ENCODE data around the gene TRIM44.
"Not testable (repeated sequence)": the region's sequence is repeated elsewhere in the genome, so short reads cannot be mapped to it uniquely, and the experiment has no call there.

TRIM44 gene

DNA sequence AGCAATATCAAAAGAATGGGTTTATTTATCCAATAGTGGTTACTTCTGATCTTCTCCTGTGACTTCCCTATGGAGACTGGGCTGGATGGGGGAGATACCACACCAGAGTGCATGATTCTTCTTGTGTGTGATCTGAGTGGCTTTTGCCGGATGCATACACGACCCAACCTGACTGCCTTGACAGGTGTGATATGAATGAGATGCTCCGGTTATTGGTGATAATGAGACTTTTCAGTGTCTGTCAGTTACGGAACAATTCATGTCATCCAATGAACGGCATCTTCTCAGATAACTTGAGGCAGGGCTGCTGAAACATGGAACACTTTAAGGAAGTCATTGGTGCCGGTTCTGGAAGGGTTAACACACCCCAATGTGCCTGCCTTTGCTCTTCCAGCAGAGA lies 26.6 kb upstream of the TRIM44 start:
- no peak for DNase-seq

GRCh38 chr11:35639591-35640179 lies 22.9 kb upstream of the TRIM44 start:
- peak; percentile 30 for DNase-seq

- DNase-seq = no peak
Measured at GRCh38 chr11:35641171-35641897, 21.2 kb upstream of the TRIM44 start.

DNA sequence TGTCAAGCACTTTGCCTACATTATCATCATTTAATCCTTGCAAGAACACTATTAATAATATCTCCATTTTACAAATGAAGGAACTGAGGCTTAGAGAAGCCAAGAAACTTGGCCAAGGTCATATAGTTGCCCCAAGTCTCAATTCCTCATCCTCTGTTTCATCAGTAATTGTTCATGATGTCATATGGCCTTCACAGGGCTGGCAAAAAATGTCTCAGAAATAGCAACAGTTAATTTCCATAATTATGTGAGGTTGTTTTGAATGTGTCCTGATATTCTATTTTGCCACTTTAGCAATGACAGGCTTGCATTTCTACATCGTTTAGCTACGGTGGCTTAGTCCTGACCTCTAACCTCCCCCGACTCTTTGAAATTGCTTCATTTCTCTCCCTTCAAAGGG lies 20.6 kb upstream of the TRIM44 start:
- DNase-seq = no peak

DNA sequence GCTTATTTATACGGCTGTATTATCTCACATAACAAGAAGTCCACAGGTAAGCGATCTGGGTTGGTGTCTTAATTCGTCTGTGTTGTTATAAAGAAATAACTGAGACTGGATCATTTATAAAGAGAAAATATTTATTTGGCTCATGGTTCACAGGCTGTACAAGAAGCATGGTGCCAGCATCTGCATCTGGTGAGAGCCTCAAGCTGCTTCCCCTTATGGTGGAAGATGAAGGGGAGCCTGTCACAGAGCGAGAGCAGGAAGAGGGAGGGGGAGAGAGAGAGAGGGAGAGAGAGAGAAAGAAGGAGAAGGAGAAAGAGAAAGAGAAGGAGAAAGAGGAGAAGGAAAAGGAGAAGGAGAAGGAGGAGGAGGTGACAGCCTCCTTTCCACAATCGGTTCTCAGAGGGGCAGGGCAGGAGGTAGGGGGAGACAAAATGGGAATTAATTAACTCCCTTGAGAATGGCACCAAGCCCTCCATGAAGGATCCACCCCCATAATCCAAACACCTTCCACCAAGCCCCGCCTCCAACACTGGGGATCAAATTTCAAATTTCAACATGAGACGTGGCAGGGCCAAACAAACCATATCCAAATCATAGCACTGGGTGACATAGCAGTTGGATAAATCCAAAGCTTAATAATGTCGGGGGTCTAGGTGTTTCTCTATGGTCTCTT lies 15.0 kb upstream of the TRIM44 start:
- DNase-seq = peak; percentile 7

DNA sequence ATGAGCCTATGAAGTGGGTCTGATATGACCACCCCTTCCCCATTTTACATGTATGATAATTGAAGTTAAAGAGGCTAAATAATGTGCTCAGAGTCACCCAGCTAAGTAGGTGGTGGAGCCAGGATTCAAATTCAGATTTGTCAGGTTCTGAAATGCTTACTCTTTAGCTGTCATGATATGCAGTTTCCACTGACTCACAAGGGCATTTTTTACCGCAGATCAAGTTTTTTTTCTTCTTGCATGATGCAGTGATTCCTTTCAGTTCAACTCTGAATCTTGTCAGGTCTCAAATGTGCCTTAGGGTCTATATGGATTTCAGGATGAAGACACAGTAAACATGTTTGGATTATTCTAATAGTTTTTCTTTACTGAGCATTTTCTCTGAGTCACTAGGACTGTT lies 12.6 kb upstream of the TRIM44 start:
- DNase-seq = no peak

GRCh38 chr11:35650467-35650866 lies 12.1 kb upstream of the TRIM44 start:
- no peak for DNase-seq

DNA sequence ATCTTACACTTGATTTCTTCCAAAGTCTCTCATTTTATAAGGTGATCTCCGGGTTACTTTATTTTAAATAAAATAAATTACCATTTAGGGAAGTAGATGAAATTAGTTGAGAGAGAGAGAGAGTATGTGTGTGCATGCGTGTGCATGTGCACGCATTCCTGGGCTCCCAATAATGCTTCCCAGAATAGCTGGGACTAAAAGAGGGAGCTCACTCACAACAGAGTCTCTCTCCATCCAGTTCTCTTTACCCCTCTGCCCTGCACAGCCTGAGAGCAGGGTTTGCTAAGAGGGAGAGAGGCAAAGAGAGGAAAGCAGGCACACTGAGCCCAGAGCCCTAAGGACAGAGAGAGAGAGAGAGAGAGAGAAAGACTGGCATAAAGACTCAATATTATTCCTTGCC lies 11.3 kb upstream of the TRIM44 start:
- DNase-seq = no peak

DNA sequence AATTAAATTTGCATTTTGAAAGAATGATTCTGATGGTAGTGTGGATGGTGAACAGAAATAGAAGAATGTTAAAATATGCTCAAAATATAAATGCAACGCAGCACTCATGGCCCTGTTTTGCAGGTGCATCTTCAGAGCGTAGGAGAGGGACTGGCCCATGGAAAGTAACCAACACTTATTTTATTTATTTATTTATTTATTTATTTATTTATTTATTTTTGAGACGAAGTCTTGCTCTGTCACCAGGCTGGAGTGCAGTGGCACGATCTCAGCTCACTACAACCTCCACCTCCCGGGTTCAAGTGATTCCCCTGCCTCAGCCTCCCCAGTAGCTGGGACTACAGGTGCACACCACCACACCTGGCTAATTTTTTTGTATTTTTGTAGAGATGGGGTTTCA lies 9.8 kb upstream of the TRIM44 start:
- DNase-seq = not testable (repeated sequence)

DNA sequence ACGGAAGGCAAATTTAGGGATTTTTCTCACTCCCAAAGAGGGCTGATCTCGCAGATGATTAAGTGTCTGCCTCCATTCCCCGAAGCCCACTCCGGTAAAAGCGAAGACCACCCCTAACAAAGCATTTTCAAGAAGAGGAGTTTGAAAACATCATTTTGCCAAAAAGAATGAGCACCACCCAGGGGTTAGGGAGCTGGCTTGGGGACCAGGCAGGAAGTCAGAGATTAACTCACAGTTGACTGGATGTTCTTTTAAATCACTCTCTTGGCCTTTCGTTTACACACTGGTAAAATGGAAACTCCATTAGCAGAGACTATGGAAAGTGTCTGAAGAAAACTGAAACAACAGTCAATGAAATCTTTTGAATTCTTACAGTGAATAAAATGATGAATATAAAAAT lies 7.9 kb upstream of the TRIM44 start:
- DNase-seq = peak; percentile 31

- DNase-seq = peak; percentile 61
Measured at GRCh38 chr11:35655254-35655653, 7.3 kb upstream of the TRIM44 start.

DNA sequence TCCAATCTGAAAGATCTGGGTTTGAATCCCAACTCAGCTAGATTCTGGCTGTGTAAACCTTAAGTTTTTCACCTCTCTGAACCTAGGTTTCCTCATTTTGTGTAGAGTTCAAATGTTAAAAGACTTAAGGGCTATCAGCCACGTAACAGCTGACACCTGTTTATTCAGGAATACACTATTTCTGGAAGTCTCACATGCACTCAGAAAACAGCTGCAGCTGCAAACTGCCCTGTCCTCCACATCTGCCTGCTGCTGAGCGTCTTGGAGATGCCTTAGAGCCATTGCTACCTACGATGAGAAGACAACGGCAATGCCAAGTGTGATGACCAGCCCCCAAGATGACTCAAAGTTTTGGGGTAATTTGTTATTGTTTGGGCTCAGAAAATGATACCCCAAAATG lies 6.7 kb upstream of the TRIM44 start:
- no peak for DNase-seq

GRCh38 chr11:35658020-35658948 lies 4.3 kb upstream of the TRIM44 start:
- DNase-seq = no peak

GRCh38 chr11:35661534-35661933 lies 1.0 kb upstream of the TRIM44 start:
- no peak for DNase-seq

DNA sequence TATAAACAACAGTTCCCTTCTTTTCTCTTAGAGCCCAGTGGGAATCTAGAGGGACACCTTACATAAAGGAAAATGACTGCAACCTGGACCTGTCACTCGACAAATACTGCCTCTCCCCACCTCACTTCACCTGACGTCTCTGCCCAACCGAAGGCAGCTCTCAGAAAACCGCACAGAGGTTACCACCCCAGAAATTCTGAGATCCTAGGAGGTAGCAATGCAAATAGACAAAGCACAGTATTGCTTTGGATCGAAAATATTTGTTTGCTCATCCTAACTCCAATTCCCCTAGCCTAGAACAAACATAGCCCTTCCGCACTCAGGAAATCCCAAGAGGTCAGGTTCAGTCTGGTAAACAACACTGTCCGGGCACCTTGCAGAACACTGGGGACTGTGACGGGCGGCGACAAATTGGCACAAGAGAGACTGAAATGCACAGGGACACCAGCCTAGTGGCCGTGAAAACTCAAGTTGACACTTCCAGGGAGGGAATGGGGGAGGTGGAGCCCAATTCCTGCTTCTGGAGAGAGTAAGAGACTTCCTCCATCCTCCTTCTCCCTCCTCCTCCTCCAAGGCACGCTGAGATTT lies 420 bp upstream of the TRIM44 start:
- DNase-seq = peak; percentile 4

DNA sequence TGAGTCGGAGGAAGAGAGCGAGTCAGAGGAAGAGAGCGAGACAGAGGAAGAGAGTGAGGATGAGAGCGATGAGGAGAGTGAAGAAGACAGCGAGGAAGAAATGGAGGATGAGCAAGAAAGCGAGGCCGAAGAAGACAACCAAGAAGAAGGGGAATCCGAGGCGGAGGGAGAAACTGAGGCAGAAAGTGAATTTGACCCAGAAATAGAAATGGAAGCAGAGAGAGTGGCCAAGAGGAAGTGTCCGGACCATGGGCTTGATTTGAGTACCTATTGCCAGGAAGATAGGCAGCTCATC lies 780 bp downstream of the TRIM44 start:
- DNase-seq = no peak

- DNase-seq = no peak
Measured at GRCh38 chr11:35664977-35665441, 2.4 kb downstream of the TRIM44 start.

DNA sequence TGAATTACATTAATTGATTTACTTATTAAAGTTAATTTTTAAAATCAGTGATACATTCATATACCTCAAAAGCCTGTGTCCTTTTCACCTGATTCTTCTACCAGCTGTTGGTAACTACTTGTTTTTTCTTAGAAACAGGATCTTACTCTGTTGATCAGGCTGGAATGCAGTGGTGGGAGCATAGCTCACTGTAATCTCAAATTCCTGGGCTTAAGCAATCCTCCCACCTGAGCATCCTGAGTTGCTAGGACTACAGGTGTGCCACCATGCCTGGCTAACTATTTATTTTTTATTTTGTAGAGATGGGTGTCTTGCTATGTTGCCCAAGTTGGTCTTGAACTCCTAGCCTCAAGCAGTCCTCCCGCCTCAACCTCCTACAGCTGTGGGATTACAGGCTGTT lies 4.7 kb downstream of the TRIM44 start:
- DNase-seq = no peak

GRCh38 chr11:35668350-35668749 lies 5.8 kb downstream of the TRIM44 start:
- not testable (repeated sequence) for DNase-seq

DNA sequence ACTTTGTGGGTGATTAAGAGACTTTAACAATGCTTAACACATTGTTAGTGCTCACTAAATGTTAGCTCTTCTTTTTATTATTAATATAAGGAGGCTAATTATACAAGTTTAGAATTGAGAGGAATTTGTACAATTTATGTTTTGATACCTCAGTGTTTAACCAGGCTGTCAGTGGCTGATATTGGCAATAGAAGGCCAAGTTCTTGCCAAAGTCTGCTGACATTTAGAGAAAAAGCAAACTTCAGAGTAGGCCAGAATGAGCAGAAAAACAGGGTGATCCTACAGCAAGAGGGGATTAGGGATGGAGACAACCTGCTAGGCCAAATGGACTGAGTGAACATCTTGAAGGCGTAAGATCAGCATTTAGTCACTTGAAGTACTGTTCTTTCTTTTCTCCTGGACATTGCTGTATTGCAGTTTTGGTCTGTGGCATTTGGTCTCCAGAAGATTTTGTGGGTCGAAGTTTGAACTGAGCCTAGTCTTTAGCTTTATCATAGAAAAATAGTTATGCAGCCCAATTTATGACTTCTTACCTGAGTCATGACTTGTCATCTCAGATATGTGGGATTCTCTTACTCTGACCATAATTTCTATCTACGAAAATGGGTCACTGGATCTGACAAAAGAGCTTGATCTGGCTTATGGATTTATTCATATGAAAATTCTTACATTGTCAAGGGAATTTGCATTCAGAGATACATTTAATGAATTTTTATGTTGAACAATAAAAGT lies 9.0 kb downstream of the TRIM44 start:
- DNase-seq = no peak

- DNase-seq = no peak
Measured at GRCh38 chr11:35672608-35673007, 10.0 kb downstream of the TRIM44 start.

GRCh38 chr11:35675901-35676610 lies 13.5 kb downstream of the TRIM44 start:
- no peak for DNase-seq

Data from NCI-H82 (cell line).